Cerebellar nuclear complex (tissue), 1 donor: Measurements from ENCODE around the gene CCDC82.

Experiments used
- DNase-seq, 2 experiments: peaks; one replicate each; lab custom pipeline; 2025; lab: John Stamatoyannopoulos, UW

The CCDC82 gene

DNA sequence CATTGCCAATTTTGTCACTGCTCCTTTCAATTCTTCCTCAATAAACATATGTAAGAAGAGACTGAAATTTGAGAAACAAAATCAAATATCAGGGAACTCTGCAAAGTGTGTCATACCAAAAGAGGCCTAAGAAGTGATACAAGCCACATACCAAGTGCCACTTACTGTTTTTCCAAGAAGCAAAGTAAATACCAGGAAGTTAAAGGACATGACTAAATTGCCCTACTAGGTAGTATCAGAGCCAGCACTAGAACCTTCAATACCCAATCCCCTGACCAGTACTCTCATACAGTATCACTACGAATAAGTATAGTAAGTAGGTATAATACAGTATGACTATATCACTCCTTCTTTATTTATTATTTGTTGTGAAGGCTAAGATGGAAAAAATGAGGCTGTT lies 60.3 kb downstream of the CCDC82 start:
- DNase-seq, result no peak

- no peak for DNase-seq
Observed at GRCh38 chr11:96328395-96329010, 61.2 kb downstream of the CCDC82 start.

DNA sequence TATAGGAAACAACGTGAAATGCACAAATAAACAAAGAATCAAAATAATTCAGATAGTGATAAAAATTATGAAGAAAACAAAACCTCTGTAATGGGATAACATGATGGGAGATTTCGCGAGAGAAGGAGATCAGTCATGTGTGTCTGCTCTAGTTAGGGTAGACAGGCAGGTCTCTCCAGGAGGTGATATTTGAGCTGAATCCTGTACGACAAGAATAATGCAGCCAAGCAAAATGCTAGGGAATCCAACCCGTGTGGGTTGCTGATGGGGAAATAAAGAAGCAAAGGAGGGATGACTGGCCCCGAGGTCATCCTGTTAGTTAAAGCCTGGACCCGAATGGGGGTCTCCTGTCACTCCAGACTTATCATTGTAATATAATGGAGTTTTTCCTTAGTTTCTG lies 62.8 kb downstream of the CCDC82 start:
- no peak for DNase-seq

GRCh38 chr11:96324912-96325311 lies 64.8 kb downstream of the CCDC82 start:
- no peak for DNase-seq

DNA sequence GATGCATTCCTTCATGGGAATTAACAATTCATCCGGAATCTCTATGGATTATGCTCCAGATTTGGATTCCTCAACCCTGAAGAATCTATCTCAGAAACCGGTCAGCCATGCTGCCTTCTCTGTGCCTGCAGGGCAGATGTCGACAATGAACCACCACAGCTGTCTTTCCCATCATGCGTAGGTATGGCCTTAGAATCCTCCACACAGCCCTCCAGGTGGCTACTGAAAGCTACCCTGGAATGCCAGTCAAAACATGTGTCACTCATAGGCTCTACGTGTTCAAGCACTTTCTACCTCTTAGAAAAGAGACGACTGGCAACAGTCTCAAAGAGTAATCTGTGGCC lies 66.1 kb downstream of the CCDC82 start:
- DNase-seq, result no peak

DNA sequence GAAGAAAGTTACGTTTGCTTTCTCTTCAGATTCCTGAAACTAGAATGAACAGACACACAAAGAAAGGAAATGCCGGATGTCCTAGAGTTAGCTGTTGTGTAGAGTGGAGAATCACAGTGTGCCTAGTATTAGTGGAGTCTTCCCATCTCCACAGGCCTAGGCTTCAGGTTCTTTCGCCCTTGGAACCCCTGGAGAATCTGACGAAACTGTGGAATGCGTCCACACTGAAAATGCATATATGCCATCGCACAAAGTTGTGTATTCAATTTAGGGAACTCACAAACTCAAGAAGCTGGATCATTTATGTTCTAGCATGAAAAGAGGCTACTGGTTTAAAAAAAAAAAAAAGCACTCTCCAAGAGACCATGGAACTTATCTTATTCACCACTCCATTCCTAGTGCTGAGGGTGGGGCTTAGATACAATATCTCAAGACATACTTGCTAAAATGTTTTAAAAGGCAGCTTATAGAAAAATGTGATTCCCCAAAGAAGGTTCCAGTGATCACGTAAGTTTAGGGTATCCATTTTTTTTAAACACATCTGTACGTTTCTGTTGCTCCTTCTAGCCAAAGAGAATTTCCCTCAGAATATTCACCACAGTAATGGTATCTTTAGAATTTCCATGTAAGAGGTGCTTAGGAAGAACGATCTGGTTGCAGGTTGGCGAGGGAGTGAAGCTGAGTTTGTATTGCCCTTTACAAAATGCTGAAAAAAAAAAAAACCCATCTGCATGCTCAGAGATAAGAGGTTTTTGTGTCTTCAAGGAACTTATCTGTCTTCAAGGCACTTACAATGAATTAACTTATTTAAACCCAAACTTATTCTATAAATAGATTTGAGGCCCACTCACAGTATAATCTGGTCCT lies 66.7 kb downstream of the CCDC82 start:
- DNase-seq, result no peak

DNA sequence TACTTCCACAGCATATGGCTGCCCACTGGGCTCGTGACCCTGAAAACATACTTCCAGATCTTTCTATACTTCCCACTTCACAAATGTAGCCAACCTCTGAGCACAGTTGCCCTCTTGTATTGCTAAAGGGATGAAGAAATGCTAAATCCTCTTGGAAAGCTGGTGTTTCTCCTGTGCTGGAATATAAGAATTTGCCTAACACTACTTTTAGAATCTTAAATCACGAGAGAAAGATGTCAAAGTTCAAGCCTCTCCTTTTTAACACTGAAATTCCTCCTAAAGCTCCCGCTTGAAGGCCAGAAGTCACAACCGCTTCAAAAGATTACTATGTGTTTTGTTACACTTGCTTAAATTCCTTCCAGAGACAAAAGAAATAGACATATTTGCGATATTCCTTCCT lies 68.6 kb downstream of the CCDC82 start:
- DNase-seq, result no peak

GRCh38 chr11:96319898-96320656 lies 69.6 kb downstream of the CCDC82 start:
- DNase-seq, result no peak

GRCh38 chr11:96318850-96319249 lies 70.9 kb downstream of the CCDC82 start:
- DNase-seq, result no peak

- DNase-seq, result no peak
Observed at GRCh38 chr11:96318399-96318798, 71.3 kb downstream of the CCDC82 start.

GRCh38 chr11:96317985-96318384 lies 71.7 kb downstream of the CCDC82 start:
- no peak for DNase-seq

- DNase-seq, result no peak
Observed at GRCh38 chr11:96317571-96317970, 72.1 kb downstream of the CCDC82 start.

- DNase-seq, result no peak
Observed at GRCh38 chr11:96316869-96317268, 72.8 kb downstream of the CCDC82 start.

- no peak for DNase-seq
Observed at GRCh38 chr11:96315476-96315875, 74.2 kb downstream of the CCDC82 start.

DNA sequence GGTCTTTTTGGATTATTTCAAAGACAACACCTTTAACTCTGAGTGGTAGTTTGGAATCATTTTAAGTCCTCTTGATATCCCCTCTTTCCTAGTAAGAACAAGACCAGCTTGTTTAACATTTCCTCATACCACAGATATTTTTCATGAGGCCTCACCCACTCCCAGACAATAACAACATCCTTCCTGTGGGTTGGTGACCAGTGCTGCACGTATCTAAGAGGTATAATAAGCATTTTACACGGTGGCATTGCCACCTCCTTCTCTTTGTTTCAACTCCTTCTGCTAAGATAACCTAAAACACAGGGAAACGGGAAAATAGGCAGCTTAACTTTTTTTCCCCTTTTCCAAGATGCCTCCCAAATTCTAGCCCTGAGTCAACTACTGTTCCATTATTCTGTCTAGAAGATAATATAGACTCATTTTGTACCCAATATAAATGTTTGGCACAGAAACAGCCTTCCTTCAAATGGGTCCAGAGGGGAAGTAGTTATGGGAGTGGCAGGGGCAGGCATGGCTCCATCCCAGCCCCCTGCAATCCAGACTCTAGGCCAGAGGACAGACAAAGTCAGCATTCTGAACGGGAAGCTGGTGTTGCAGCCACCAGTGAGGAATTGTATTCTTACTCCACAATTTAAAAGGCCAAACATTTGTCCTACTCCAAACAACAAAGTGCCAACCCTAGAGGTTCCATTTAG lies 75.2 kb downstream of the CCDC82 start:
- no peak for DNase-seq

GRCh38 chr11:96313163-96313562 lies 76.5 kb downstream of the CCDC82 start:
- DNase-seq, result no peak

GRCh38 chr11:96311120-96311568 lies 78.6 kb downstream of the CCDC82 start:
- no peak for DNase-seq

GRCh38 chr11:96310236-96310635 lies 79.5 kb downstream of the CCDC82 start:
- no peak for DNase-seq

DNA sequence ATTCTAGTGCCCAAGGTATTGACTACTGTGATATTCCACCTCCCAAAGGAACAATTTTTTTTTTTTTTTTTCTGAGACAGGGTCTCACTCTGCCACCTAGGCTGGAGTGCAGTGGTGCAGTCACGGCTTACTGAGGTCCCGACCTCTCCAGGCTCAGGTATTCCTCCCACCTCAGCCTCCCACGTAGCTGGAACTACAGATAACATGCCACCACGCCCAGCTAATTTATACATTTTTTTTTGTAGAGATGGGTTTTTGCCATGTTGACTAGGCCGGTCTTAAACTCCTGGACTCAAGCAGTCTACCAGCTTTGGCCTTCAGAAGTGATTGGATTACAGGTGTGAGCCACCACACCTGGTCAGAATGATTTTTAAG lies 80.1 kb downstream of the CCDC82 start:
- DNase-seq, result no peak

DNA sequence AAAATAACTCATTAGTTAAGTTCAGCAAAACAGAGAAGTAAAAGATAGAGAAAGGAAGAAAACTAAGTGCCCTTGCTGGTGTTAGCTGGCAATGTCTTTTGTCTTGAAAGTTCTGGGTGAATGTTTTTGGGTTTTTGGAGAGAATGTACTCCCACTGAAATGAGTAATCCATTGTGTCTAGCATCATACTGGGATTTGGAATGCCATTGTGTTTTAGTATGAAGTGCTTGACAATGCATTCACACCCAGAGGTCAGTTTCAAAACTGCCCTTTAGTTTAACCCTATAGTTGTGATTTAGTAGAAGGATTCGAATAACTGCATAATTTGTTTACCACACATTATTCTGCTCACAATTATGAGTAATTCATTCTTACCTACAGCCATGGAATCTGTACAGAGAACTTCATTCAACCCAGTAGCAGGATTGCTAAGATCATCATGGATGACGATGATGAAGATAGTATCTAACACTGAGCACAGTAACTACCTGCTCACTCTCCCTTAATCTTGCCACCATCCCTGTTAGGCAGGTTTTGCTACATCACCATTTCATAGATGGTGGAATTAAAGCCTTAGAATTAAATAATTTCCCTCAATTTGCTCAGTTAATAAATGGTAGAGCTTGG lies 80.6 kb downstream of the CCDC82 start:
- DNase-seq, result no peak

- DNase-seq, result no peak
Observed at GRCh38 chr11:96307776-96308140, 82.0 kb downstream of the CCDC82 start.
